Hepatocyte (in vitro differentiated cells): ENCODE data around the gene CTSW. TPM values are rescaled to one million over a fixed set of nuclear protein-coding genes. Genes with fewer than 3 reads are reported as not detected.

ENCODE experiments used
- DNase-seq: peaks from one replicate; pipeline ENCODE4 v3.0.0-alpha.2; 2016; ENCODE audit warnings: low spot score
- H2AFZ ChIP-seq: fragments of 200-600 bp; sonication (generic); 2 replicates; pipeline ENCODE4 v1.6.0; 2016; ENCODE audit warnings: antibody characterized with exemption, mild to moderate bottlenecking
- H3K27ac ChIP-seq: fragments of 200-600 bp; sonication (generic); 2 replicates; pipeline ENCODE4 v1.5.1; 2016; ENCODE audit warnings: mild to moderate bottlenecking
- H3K27me3 ChIP-seq: fragments of 200-600 bp; sonication (generic); 2 replicates; pipeline ENCODE4 v1.6.1; 2016
- H3K36me3 ChIP-seq: fragments of 200-600 bp; sonication (generic); replicated peaks from 2 replicates; pipeline ENCODE4 v1.5.1; 2016; ENCODE audit warnings: low read depth; ENCODE audit not compliant: insufficient read depth
- H3K4me1 ChIP-seq: fragments of 200-600 bp; sonication (generic); 2 replicates; pipeline ENCODE4 v1.5.1; 2016; ENCODE audit warnings: mild to moderate bottlenecking, moderate library complexity; ENCODE audit not compliant: insufficient read depth
- H3K4me2 ChIP-seq: fragments of 200-600 bp; sonication (generic); 2 replicates; pipeline ENCODE4 v1.6.0; 2016
- H3K4me3 ChIP-seq: fragments of 200-600 bp; sonication (generic); 2 replicates; pipeline ENCODE4 v1.5.1; 2016; ENCODE audit warnings: mild to moderate bottlenecking
- H3K79me2 ChIP-seq: fragments of 200-600 bp; sonication (generic); 2 replicates; pipeline ENCODE4 v1.6.0; 2017; ENCODE audit warnings: mild to moderate bottlenecking
- H3K9me2 ChIP-seq: fragments of 200-600 bp; sonication (generic); replicated peaks from 2 replicates; pipeline ENCODE4 v1.6.0; 2017; ENCODE audit warnings: mild to moderate bottlenecking; ENCODE audit not compliant: insufficient read depth
- H3K9me3 ChIP-seq: fragments of 200-600 bp; sonication (generic); 2 replicates; pipeline ENCODE4 v1.5.1; 2016; ENCODE audit warnings: low read depth, mild to moderate bottlenecking
- H4K20me1 ChIP-seq: fragments of 200-600 bp; sonication (generic); 2 replicates; pipeline ENCODE4 v1.6.0; 2016; ENCODE audit warnings: mild to moderate bottlenecking; ENCODE audit not compliant: insufficient read depth, poor library complexity, severe bottlenecking
- EZH2 ChIP-seq: fragments of 200-600 bp; sonication (generic); IDR thresholded peaks from 2 replicates; pipeline ENCODE4 v1.6.1; 2016; ENCODE audit warnings: antibody characterized with exemption, mild to moderate bottlenecking, borderline replicate concordance
- EZH2phosphoT487 ChIP-seq: fragments of 200-600 bp; sonication (generic); IDR thresholded peaks from one replicate; pipeline ENCODE4 v1.6.1; 2018; ENCODE audit warnings: antibody characterized with exemption, mild to moderate bottlenecking, low read depth, moderate library complexity; ENCODE audit not compliant: unreplicated experiment, severe bottlenecking
- WGBS: methylation state at CpG from one replicate; pipeline ENCODE4 v1.1.6; 2016; ENCODE audit warnings: low lambda C conversion rate; ENCODE audit errors: missing lambda C conversion rate; 5-methylcytosine and 5-hydroxymethylcytosine counted together
- polyA plus RNA-seq: library from polyadenylated mRNA; unstranded; fragments of >200 nt; fragmentation: Nextera tagmentation; extraction: Ambion mirVana; gene quantifications from 2 replicates; pipeline ENCODE4 v1.2.1, GENCODE V29; 2016
- total RNA-seq: library from RNA; depleted of rRNA; stranded (reverse); fragments of >200 nt; gene quantifications from 2 replicates; pipeline ENCODE4 v1.2.3, GENCODE V29; 2014
- TF ChIP-seq, protein P1 (sequence below): fragments of 200-600 bp; sonication (generic); IDR thresholded peaks from 2 replicates; pipeline ENCODE4 v1.5.1; 2016; ENCODE audit warnings: antibody characterized with exemption, mild to moderate bottlenecking; ENCODE audit not compliant: poor library complexity

The CTSW gene
- total and polyA plus RNA-seq, 2 experiments from 2014 or later = 0.15 TPM; not detected in 1

DNA sequence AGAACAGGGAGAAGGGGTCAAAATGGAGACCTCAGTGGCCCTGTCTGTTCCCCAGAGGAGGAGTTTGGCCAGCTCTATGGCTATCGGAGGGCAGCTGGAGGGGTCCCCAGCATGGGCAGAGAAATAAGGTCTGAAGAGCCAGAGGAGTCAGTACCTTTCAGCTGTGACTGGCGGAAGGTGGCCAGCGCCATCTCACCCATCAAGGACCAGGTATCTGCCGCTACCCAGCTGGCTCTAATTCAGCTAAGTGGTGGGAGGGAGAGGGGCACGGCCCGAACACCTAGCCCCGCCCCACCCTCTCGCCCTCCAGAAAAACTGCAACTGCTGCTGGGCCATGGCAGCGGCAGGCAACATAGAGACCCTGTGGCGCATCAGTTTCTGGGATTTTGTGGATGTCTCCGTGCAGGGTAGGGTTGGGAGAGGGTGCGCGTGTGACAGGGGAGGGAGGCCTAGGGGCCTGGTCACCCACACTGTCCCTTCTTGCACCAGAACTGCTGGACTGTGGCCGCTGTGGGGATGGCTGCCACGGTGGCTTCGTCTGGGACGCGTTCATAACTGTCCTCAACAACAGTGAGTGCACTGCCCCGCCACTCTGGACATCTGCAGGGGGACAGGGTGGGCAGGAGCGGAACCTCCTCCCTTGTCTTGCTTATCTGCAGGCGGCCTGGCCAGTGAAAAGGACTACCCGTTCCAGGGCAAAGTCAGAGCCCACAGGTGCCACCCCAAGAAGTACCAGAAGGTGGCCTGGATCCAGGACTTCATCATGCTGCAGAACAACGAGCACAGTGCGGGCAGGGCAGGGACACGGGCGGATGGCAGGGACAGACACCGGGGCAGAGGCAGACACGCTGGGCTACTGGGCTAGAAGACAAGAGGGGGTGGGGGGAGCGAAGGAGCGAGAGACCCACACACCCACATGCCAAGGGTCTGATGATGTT lies 2.8 kb downstream of the CTSW start:
- Histone ChIP-seq H3K9me3 (no peaks in the 10 kb centered on the region), H3K36me3 (no peaks in the 10 kb centered on the region), H4K20me1 (no peaks in the 10 kb centered on the region), H3K4me1 (peaks cover 10% of the 10 kb centered on the region), H2AFZ (no peak overlapping the region), H3K4me2 (no peak overlapping the region), H3K27me3 (no peaks in the 10 kb centered on the region), H3K9me2 (no peaks in the 10 kb centered on the region), H3K27ac (no peak overlapping the region), H3K79me2 (peaks cover 20% of the 10 kb centered on the region), H3K4me3 (no peak overlapping the region)
- TF ChIP-seq, protein P1, sequence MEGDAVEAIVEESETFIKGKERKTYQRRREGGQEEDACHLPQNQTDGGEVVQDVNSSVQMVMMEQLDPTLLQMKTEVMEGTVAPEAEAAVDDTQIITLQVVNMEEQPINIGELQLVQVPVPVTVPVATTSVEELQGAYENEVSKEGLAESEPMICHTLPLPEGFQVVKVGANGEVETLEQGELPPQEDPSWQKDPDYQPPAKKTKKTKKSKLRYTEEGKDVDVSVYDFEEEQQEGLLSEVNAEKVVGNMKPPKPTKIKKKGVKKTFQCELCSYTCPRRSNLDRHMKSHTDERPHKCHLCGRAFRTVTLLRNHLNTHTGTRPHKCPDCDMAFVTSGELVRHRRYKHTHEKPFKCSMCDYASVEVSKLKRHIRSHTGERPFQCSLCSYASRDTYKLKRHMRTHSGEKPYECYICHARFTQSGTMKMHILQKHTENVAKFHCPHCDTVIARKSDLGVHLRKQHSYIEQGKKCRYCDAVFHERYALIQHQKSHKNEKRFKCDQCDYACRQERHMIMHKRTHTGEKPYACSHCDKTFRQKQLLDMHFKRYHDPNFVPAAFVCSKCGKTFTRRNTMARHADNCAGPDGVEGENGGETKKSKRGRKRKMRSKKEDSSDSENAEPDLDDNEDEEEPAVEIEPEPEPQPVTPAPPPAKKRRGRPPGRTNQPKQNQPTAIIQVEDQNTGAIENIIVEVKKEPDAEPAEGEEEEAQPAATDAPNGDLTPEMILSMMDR = no peak
- TF ChIP-seq EZH2phosphoT487 (no peak), EZH2 (no peak)
- DNase-seq = no peak
- 98% methylated on average over 30 of the region's 30 CpGs for WGBS

DNA sequence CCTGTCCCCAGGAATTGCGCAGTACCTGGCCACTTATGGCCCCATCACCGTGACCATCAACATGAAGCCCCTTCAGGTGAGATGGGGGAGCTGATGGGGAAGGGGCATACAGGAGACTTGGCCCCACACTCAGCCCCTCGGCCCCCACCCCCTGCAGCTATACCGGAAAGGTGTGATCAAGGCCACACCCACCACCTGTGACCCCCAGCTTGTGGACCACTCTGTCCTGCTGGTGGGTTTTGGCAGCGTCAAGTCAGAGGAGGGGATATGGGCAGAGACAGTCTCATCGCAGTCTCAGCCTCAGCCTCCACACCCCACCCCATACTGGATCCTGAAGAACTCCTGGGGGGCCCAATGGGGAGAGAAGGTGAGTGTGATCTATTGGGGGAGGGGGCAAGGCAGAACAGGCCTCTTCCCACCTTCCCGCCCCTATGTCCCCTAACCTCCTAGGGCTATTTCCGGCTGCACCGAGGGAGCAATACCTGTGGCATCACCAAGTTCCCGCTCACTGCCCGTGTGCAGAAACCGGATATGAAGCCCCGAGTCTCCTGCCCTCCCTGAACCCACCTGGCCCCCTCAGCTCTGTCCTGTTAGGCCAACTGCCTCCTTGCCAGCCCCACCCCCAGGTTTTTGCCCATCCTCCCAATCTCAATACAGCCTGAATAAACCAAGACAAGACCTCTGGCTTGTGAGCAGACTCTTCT lies 3.6 kb downstream of the CTSW start:
- peaks cover 24% of the 10 kb centered on the region for H3K79me2 ChIP-seq
- H2AFZ ChIP-seq = no peak overlapping the region
- H3K36me3 ChIP-seq = no peaks in the 10 kb centered on the region
- H3K9me2 ChIP-seq = no peaks in the 10 kb centered on the region
- peaks cover 13% of the 10 kb centered on the region for H3K4me1 ChIP-seq
- no peak for DNase-seq
- no peak overlapping the region for H3K4me3 ChIP-seq
- no peak overlapping the region for H3K27ac ChIP-seq
- WGBS = 94% methylated on average over 10 of the region's 13 CpGs
- no peak for TF ChIP-seq EZH2phosphoT487
- no peaks in the 10 kb centered on the region for H3K9me3 ChIP-seq
- H3K27me3 ChIP-seq = no peaks in the 10 kb centered on the region
- no peak overlapping the region for H3K4me2 ChIP-seq
- no peaks in the 10 kb centered on the region for H4K20me1 ChIP-seq

DNA sequence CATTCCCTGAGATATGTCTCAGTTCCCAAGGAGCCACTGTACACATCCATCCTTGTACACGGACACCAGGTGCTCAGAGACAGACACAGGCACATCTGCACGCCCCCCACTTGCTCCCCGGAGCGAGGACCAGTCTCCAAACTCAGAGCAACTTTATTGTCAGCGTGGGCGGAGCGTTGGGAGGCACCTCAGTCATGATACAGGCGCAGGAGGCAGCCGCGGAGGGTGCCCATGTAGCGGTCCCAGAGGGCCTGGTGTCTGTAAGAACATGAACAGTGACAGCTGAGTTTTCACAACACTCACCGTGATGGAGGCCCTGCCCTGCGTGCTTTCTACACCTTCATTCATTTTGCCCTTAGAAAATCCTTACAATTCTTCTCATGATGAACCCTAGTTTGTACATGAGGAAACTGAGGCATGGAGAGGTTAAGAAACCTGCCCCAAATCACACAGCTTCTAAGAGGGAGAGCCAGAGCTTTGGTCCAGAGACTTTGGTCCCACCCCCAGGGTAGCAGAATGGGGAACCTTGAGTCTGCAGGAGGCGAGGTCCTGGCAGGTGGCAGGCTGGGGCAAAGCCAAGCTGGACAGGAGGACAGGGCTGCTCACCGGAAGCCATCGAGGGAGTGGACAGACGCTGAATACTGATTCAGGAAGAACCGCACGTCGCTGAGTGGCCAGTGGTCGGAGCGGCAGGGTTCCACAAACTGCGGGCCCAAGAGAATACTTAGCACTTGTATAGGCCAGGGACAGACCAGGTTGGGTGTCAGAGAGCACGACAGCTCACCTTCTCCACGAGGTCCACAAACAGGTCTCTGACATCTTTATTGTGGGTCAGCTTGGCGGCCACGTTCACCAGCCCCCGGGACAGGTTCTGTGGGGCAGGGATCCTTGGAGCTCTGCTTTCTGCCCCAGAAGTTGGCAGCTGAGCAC lies 4.4 kb downstream of the CTSW start:
- H3K36me3 ChIP-seq = no peaks in the 10 kb centered on the region
- no peaks in the 10 kb centered on the region for H4K20me1 ChIP-seq
- 93% methylated on average over 28 of the region's 28 CpGs for WGBS
- H3K27ac ChIP-seq = no peak overlapping the region
- H3K4me2 ChIP-seq = no peak overlapping the region
- peaks cover 24% of the 10 kb centered on the region for H3K79me2 ChIP-seq
- H2AFZ ChIP-seq = no peak overlapping the region
- H3K9me3 ChIP-seq = no peaks in the 10 kb centered on the region
- no peaks in the 10 kb centered on the region for H3K9me2 ChIP-seq
- H3K4me3 ChIP-seq = no peak overlapping the region
- TF ChIP-seq, protein P1 = no peak
- TF ChIP-seq EZH2 = no peak
- TF ChIP-seq EZH2phosphoT487 = no peak
- peaks cover 15% of the 10 kb centered on the region for H3K4me1 ChIP-seq
- DNase-seq = no peak
- no peaks in the 10 kb centered on the region for H3K27me3 ChIP-seq
